ENCODE results near the gene SPRY1. TPM values are rescaled to one million over a fixed set of nuclear protein-coding genes. Genes with fewer than 3 reads are reported as not detected.

Gene SPRY1
- total and polyA plus RNA-seq, 9 of the 15 experiments (the other 6 are each of a cell fraction or from before 2014, with no cell fraction given): 0.18 to 1.9 (median 0.45) TPM; not detected in 1

DNA sequence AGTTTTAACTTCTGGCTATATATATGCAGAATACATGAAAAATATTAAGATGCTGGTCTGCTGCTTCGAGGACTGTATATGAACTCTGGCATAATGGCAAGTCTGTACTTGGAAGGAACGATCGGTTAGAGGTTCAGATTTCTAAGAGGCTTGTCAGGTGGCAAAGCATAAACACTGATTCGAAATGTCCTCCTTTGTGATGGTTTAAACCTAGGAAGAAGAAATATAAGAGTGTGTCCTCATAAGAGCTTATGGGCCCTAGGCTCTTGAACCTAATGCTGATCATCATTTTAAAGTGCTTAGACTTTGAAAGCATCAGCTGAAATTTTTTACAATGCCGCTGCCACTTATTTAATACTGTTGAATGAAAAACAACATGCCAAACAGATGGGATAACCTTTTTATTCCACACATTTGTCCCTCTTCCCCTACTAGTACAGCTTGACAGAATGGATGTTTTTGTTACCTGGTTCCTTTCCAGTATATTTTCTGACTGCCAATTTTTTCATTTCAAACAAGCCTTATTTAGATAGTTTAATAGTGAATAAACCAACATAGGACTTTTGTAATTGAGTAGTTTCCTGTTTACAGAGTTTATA is 8.8 kb downstream of the SPRY1 start:
- TF ChIP-seq TAF1 (IDR thresholded peaks at IDR 0.05; ENCODE audit: control insufficient read depth, extremely low read depth, insufficient read depth, low read length, severe bottlenecking) (no peak), ZBTB7A (IDR thresholded peaks at IDR 0.05; ENCODE audit: borderline replicate concordance, control insufficient read depth, low read depth, low read length) (no peak)
- no peaks in the 10 kb centered on the region for H3K79me2 ChIP-seq (ENCODE audit: control insufficient read depth, insufficient read depth, low read length)
- CTCF ChIA-PET (ENCODE audit: low intra/inter-chr PET ratio): no interaction called here
- in situ Hi-C loops (cut with MboI): no loop called here
- no peaks in the 10 kb centered on the region for H3K36me3 ChIP-seq (ENCODE audit: control insufficient read depth, insufficient read depth, low read length)
- no peaks in the 10 kb centered on the region for H3K9me3 ChIP-seq (replicated peaks; ENCODE audit: control insufficient read depth, insufficient read depth, low read depth, low read length)
- no peak for ATAC-seq
- no peaks in the 10 kb centered on the region for H3K4me1 ChIP-seq (replicated peaks in 1 of 2; ENCODE audit: control insufficient read depth in 2 of 2, insufficient read depth in 2 of 2, low read length in 2 of 2)
- H2AFZ ChIP-seq (ENCODE audit: low read depth, low read length): no peak overlapping the region
- POLR2A ChIA-PET: interaction anchor here (1.2 kb wide), 1 partner anchor 13 kb away, joined by 3 read pairs; no protein-coding TSS in a partner anchor
- intact Hi-C loops (cut with micrococcal nuclease): no loop called here
- no peak for FAIRE-seq
- H4K20me1 ChIP-seq (replicated peaks; ENCODE audit: control insufficient read depth, insufficient read depth, low read length): no peaks in the 10 kb centered on the region
- no peak for DNase-seq (ENCODE audit: extremely low read depth in 1 of 4, low spot score in 3 of 4)
- 0 out of 5 replicates have a peak, but pooled peaks cover 0 to 3% of the 10 kb centered on the region in 2 experiments for H3K27me3 ChIP-seq (ENCODE audit: control insufficient read depth in 2 of 2, insufficient read depth in 2 of 2, low read length in 2 of 2)
- no TSS peak for BruUV-seq (replicated peaks)
- no peak overlapping the region for H3K9ac ChIP-seq (ENCODE audit: insufficient read depth in 1 of 2, low read depth in 2 of 2, low read length in 2 of 2)
- no peaks in the 10 kb centered on the region for H3K9me1 ChIP-seq (ENCODE audit: control insufficient read depth, insufficient read depth, low read length)
- no peak overlapping the region for H3K4me2 ChIP-seq (ENCODE audit: insufficient read depth, low read length)
- no peak overlapping the region for H3K4me3 ChIP-seq
- H3K27ac ChIP-seq (ENCODE audit: extremely low read depth, low read depth, low read length): no peak overlapping the region
- WGBS (ENCODE audit: insufficient coverage, low coverage, missing lambda C conversion rate): 10% methylated on average over 5 of the region's 5 CpGs

DNA sequence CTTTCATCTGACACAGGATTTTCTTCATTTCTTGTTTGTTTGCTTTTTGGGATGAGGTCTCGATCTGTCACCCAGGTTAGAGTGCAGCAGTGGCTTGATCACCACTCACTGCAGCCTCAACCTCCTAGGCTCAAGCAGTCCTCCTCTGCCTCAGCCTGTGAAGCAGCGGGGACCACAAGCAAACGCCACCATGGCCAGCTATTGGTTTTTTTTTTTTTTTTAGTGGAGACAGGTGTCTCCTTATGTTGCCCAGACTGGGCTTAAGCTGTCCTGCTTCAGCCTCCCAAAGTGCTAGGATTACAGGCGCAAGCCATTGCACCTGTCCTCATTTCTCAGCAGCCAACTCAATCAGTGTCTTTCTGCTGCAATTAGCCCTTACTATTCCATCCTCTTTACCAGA is 10.3 kb downstream of the SPRY1 start:
- BruUV-seq (replicated peaks): no TSS peak
- no peak for FAIRE-seq
- no peaks in the 10 kb centered on the region for H3K9me1 ChIP-seq (ENCODE audit: control insufficient read depth, insufficient read depth, low read length)
- in situ Hi-C loops (cut with MboI) (no loop called here), intact Hi-C loops (cut with micrococcal nuclease) (no loop called here)
- H3K79me2 ChIP-seq (ENCODE audit: control insufficient read depth, insufficient read depth, low read length): no peaks in the 10 kb centered on the region
- POLR2A ChIA-PET: no interaction called here
- DNase-seq (ENCODE audit: extremely low read depth in 1 of 4, low spot score in 3 of 4): no peak
- no peak overlapping the region for H3K4me3 ChIP-seq
- WGBS (ENCODE audit: insufficient coverage, low coverage, missing lambda C conversion rate): 12% methylated on average over 4 of the region's 4 CpGs
- TF ChIP-seq ZNF707 (CRISPR knock-in tag; conservative IDR thresholded peaks at IDR 0.05) (no peak), ZNF589 (CRISPR knock-in tag; IDR thresholded peaks at IDR 0.05; ENCODE audit: low read depth) (no peak)
- H3K36me3 ChIP-seq (ENCODE audit: control insufficient read depth, insufficient read depth, low read length): no peaks in the 10 kb centered on the region
- H2AFZ ChIP-seq (ENCODE audit: low read depth, low read length): no peak overlapping the region
- H3K9me3 ChIP-seq (replicated peaks; ENCODE audit: control insufficient read depth, insufficient read depth, low read depth, low read length): no peaks in the 10 kb centered on the region
- CTCF ChIA-PET (ENCODE audit: low intra/inter-chr PET ratio): interaction anchor here (0.6 kb wide), 1 partner anchor 385 kb away, joined by 4 read pairs; no protein-coding TSS in a partner anchor
- H4K20me1 ChIP-seq (replicated peaks; ENCODE audit: control insufficient read depth, insufficient read depth, low read length): no peaks in the 10 kb centered on the region
- H3K27me3 ChIP-seq (ENCODE audit: control insufficient read depth in 2 of 2, insufficient read depth in 2 of 2, low read length in 2 of 2): 0 out of 5 replicates have a peak, but pooled peaks cover 0 to 3% of the 10 kb centered on the region in 2 experiments
- H3K4me2 ChIP-seq (ENCODE audit: insufficient read depth, low read length): no peak overlapping the region
- no peak overlapping the region for H3K9ac ChIP-seq (ENCODE audit: insufficient read depth in 1 of 2, low read depth in 2 of 2, low read length in 2 of 2)
- ATAC-seq: no peak
- no peaks in the 10 kb centered on the region for H3K4me1 ChIP-seq (replicated peaks in 1 of 2; ENCODE audit: control insufficient read depth in 2 of 2, insufficient read depth in 2 of 2, low read length in 2 of 2)
- no peak overlapping the region for H3K27ac ChIP-seq (ENCODE audit: extremely low read depth, low read depth, low read length)

Measured in K562 (cell line).